Right lobe of liver (tissue), 4 donors: ENCODE measurements around the gene CSNK2B.

Experiments used
- CTCF ChIP-seq, 4 donors: fragments of 200-600 bp in 3 of 4; fragments of 450-650 bp in 1 of 4; IDR thresholded peaks; one replicate each; pipeline versions ENCODE4 v1.5.1 to v1.8.0; 2016 to 2022; ENCODE audit warnings: antibody characterized with exemption in 4 of 4, mild to moderate bottlenecking in 2 of 4
- POLR2A ChIP-seq: fragments of 450-650 bp; IDR thresholded peaks from one replicate; pipeline ENCODE4 v1.6.1; 2017; ENCODE audit warnings: antibody characterized with exemption, mild to moderate bottlenecking
- donor health status: DM: no; HTN: no; CAD: no.
- donor health status: DM: no; HTN: no; CAD: no.
- donor health status: DM: no; HTN: yes; CAD: no.

GRCh38 chr6:31707701-31708100, 41.8 kb downstream of the CSNK2B start:
- no peak for TF ChIP-seq CTCF (IDR thresholded peaks at IDR 0.05)
- no peak for TF ChIP-seq POLR2A
